ENCODE measurements around the gene BMP5.

The BMP5 gene

DNA sequence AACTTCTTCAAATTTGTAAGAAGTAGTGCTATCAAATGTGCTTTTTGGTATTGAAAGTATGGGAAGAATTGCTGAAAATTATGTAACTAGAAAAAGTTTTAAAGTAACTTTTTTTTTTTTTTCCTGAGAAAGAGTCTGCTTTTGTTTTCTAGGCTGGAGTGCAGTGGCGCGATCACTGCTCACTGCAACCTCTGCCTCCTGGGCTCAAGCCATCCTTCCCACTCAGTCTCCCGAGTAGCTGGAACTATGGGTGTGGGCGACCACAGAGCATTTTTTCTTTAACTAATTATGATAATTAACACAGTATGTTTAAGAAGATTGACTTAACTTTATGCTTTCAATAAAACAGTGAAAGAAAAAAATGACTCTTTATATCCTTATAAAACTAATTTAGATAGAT lies 38.4 kb downstream of the BMP5 start:
- DNase-seq: no peak
- H3K36me3 ChIP-seq (replicated peaks; ENCODE audit: insufficient read depth, low read length): no peaks in the 10 kb centered on the region
- H3K4me2 ChIP-seq (ENCODE audit: low read depth, low read length): no peak overlapping the region
- no peaks in the 10 kb centered on the region for H3K79me2 ChIP-seq (ENCODE audit: low read length)
- no peaks in the 10 kb centered on the region for H3F3A ChIP-seq (ENCODE audit: insufficient read depth, low read length)
- no peaks in the 10 kb centered on the region for H4K20me1 ChIP-seq (ENCODE audit: insufficient read depth, low read length)
- no peak overlapping the region for H3K9ac ChIP-seq (ENCODE audit: low read length)
- no peak for TF ChIP-seq EZH2 (optimal IDR thresholded peaks at IDR 0.05; ENCODE audit: low read depth, low read length)
- no peak for TF ChIP-seq EZH2phosphoT487 (IDR thresholded peaks at IDR 0.05; ENCODE audit: low read length)
- TF ChIP-seq, protein P1, sequence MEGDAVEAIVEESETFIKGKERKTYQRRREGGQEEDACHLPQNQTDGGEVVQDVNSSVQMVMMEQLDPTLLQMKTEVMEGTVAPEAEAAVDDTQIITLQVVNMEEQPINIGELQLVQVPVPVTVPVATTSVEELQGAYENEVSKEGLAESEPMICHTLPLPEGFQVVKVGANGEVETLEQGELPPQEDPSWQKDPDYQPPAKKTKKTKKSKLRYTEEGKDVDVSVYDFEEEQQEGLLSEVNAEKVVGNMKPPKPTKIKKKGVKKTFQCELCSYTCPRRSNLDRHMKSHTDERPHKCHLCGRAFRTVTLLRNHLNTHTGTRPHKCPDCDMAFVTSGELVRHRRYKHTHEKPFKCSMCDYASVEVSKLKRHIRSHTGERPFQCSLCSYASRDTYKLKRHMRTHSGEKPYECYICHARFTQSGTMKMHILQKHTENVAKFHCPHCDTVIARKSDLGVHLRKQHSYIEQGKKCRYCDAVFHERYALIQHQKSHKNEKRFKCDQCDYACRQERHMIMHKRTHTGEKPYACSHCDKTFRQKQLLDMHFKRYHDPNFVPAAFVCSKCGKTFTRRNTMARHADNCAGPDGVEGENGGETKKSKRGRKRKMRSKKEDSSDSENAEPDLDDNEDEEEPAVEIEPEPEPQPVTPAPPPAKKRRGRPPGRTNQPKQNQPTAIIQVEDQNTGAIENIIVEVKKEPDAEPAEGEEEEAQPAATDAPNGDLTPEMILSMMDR (IDR thresholded peaks at IDR 0.05; ENCODE audit: low read length): no peak
- H3K4me1 ChIP-seq (ENCODE audit: low read length): no peaks in the 10 kb centered on the region
- H3K9me2 ChIP-seq (replicated peaks; ENCODE audit: insufficient read depth, low read length): no peaks in the 10 kb centered on the region
- H3K27me3 ChIP-seq (replicated peaks; ENCODE audit: insufficient read depth, low read length): no peaks in the 10 kb centered on the region
- no peak overlapping the region for H3K27ac ChIP-seq (ENCODE audit: low read length)
- H3K9me3 ChIP-seq (replicated peaks; ENCODE audit: insufficient read depth, low read length): no peaks in the 10 kb centered on the region
- no peak overlapping the region for H3K4me3 ChIP-seq (ENCODE audit: low read length)
- H2AFZ ChIP-seq (ENCODE audit: low read length): no peak overlapping the region

DNA sequence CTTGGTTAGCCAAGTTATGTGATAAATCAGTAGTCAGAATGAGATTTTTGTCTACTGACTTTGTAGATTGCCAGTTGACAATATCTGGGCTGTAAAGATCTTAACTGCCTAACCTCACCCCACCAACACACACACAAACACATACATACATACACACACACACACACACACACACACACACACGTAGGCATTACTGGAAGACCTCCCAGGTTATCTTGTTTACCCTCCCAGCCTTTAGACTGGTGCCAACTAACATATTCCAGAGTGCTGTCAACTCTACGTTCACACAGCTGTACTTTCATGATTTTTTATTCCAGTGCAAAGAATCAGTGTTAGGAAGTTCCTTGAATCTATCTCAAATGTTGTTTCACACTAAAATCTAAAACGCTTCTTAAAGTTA lies 38.9 kb downstream of the BMP5 start:
- no peak overlapping the region for H3K27ac ChIP-seq (ENCODE audit: low read length)
- no peaks in the 10 kb centered on the region for H3K27me3 ChIP-seq (replicated peaks; ENCODE audit: insufficient read depth, low read length)
- no peaks in the 10 kb centered on the region for H4K20me1 ChIP-seq (ENCODE audit: insufficient read depth, low read length)
- no peaks in the 10 kb centered on the region for H3K79me2 ChIP-seq (ENCODE audit: low read length)
- no peak overlapping the region for H2AFZ ChIP-seq (ENCODE audit: low read length)
- no peaks in the 10 kb centered on the region for H3K36me3 ChIP-seq (replicated peaks; ENCODE audit: insufficient read depth, low read length)
- TF ChIP-seq EZH2 (optimal IDR thresholded peaks at IDR 0.05; ENCODE audit: low read depth, low read length) (no peak), EZH2phosphoT487 (IDR thresholded peaks at IDR 0.05; ENCODE audit: low read length) (no peak)
- TF ChIP-seq, protein P1 (IDR thresholded peaks at IDR 0.05; ENCODE audit: low read length): no peak
- H3F3A ChIP-seq (ENCODE audit: insufficient read depth, low read length): no peaks in the 10 kb centered on the region
- no peak overlapping the region for H3K4me3 ChIP-seq (ENCODE audit: low read length)
- DNase-seq: no peak
- no peaks in the 10 kb centered on the region for H3K9me2 ChIP-seq (replicated peaks; ENCODE audit: insufficient read depth, low read length)
- no peak overlapping the region for H3K9ac ChIP-seq (ENCODE audit: low read length)
- no peaks in the 10 kb centered on the region for H3K4me1 ChIP-seq (ENCODE audit: low read length)
- no peaks in the 10 kb centered on the region for H3K9me3 ChIP-seq (replicated peaks; ENCODE audit: insufficient read depth, low read length)
- H3K4me2 ChIP-seq (ENCODE audit: low read depth, low read length): no peak overlapping the region

DNA sequence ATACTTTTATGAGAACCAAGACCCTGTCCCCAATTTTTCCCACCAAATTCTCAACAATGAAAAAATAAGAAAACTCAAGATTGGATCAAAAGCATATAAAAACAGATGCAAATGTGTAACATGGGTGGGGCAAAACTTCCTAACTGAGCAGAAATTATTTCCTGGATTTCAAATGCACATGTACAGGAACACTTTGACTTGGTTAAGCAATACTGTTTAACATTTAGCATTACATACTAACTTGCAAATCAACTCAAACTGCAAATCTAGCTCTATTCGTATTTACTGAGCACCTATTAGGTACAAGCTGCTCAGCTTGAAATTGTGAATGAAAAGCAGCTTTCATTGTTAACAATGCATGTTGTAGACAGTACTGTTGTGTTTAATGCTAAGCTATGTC lies 40.2 kb downstream of the BMP5 start:
- Histone ChIP-seq H3K9ac (ENCODE audit: low read length) (no peak overlapping the region), H3K4me2 (ENCODE audit: low read depth, low read length) (no peak overlapping the region), H3K4me1 (ENCODE audit: low read length) (no peaks in the 10 kb centered on the region), H3K4me3 (ENCODE audit: low read length) (no peak overlapping the region), H3K9me3 (replicated peaks; ENCODE audit: insufficient read depth, low read length) (no peaks in the 10 kb centered on the region), H2AFZ (ENCODE audit: low read length) (no peak overlapping the region), H3K9me2 (replicated peaks; ENCODE audit: insufficient read depth, low read length) (no peaks in the 10 kb centered on the region), H3K27ac (ENCODE audit: low read length) (no peak overlapping the region), H4K20me1 (ENCODE audit: insufficient read depth, low read length) (no peaks in the 10 kb centered on the region), H3K27me3 (replicated peaks; ENCODE audit: insufficient read depth, low read length) (no peaks in the 10 kb centered on the region), H3F3A (ENCODE audit: insufficient read depth, low read length) (no peaks in the 10 kb centered on the region), H3K36me3 (replicated peaks; ENCODE audit: insufficient read depth, low read length) (no peaks in the 10 kb centered on the region), H3K79me2 (ENCODE audit: low read length) (no peaks in the 10 kb centered on the region)
- TF ChIP-seq EZH2 (optimal IDR thresholded peaks at IDR 0.05; ENCODE audit: low read depth, low read length): no peak
- TF ChIP-seq, protein P1 (IDR thresholded peaks at IDR 0.05; ENCODE audit: low read length): no peak
- no peak for TF ChIP-seq EZH2phosphoT487 (IDR thresholded peaks at IDR 0.05; ENCODE audit: low read length)
- DNase-seq: no peak

All from MM.1S (cell line).